Kidney (tissue), 14 donors: ENCODE results near the gene WWOX. TPM values are rescaled to one million over a fixed set of nuclear protein-coding genes. Genes with fewer than 3 reads are reported as not detected.
A peak's percentile ranks its signal among the peaks of the same experiment; 100 is the strongest.

Experiments
- DNase-seq, 5 donors: peaks; one replicate each; pipeline ENCODE4 v3.0.0-alpha.2; 2013 to 2020
- FAIRE-seq: peaks from 2 replicates; lab custom pipeline; 2012; peaks lifted over from hg19 to GRCh38; lab: Jason Lieb, UNC
- H3K27ac ChIP-seq, 2 donors: one replicate each; pipeline ENCODE4 v1.7.0; 2013; ENCODE audit warnings: low read depth in 2 of 2, low read length in 2 of 2, inconsistent platforms in 1 of 2
- H3K27me3 ChIP-seq: one replicate; pipeline ENCODE4 v1.7.1; 2013; ENCODE audit warnings: low read length, inconsistent platforms; ENCODE audit not compliant: control insufficient read depth, insufficient read depth
- H3K36me3 ChIP-seq, 3 donors: one replicate each; pipeline versions ENCODE4 v1.7.0 to v1.7.1; 2013; ENCODE audit warnings: low read length in 3 of 3, control low read depth in 1 of 3, inconsistent platforms in 1 of 3; ENCODE audit not compliant: insufficient read depth in 3 of 3, control insufficient read depth in 2 of 3
- H3K4me1 ChIP-seq, 3 donors: one replicate each; pipeline versions ENCODE4 v1.7.0 to v1.7.1; 2013; ENCODE audit warnings: low read length in 3 of 3, inconsistent platforms in 1 of 3, low read depth in 1 of 3; ENCODE audit not compliant: control insufficient read depth in 2 of 3, insufficient read depth in 2 of 3
- H3K4me3 ChIP-seq, 3 donors: one replicate each; pipeline versions ENCODE4 v1.7.0 to v1.8.1; 2013; ENCODE audit warnings: low read length in 3 of 3, control low read depth in 1 of 3, inconsistent platforms in 1 of 3
- H3K9ac ChIP-seq, 3 donors: one replicate each; pipeline versions ENCODE4 v1.7.0 to v1.7.1; 2013; ENCODE audit warnings: low read length in 3 of 3, control low read depth in 1 of 3, inconsistent platforms in 1 of 3
- H3K9me3 ChIP-seq, 3 donors: one replicate each; pipeline versions ENCODE4 v1.7.0 to v1.7.1; 2013; ENCODE audit warnings: low read length in 3 of 3, control low read depth in 1 of 3, inconsistent platforms in 1 of 3; ENCODE audit not compliant: control insufficient read depth in 2 of 3, insufficient read depth in 1 of 3
- intact Hi-C: fragments of 100-400 bp; cut with DNase I; formaldehyde crosslinking; loops from one replicate; pipeline ENCODE4 v1.11.1; 2022
- polyA plus RNA-seq: library from polyadenylated mRNA; stranded (reverse); fragments of 350-450 nt; fragmentation: Illumina TruSeq; extraction: RNeasy Lipid Tissue Mini Kit (QIAGEN cat#74804); gene quantifications from one replicate; pipeline ENCODE4 v1.2.3, GENCODE V29; 2014; ENCODE audit warnings: low read depth, low replicate concordance; ENCODE audit not compliant: insufficient read depth
- total RNA-seq: library from RNA; stranded (reverse); fragmentation: NEBNext Ultra II Directional; extraction: Animal tissue kit (Norgen Biotek cat#: 25700); gene quantifications from one replicate; pipeline ENCODE4 v1.2.1, GENCODE V29; 2021
- TF ChIP-seq, protein P1 (sequence below): IDR thresholded peaks from 3 replicates; pipeline ENCODE4 v1.5.1; 2012; ENCODE audit warnings: mild to moderate bottlenecking, moderate library complexity, borderline replicate concordance; ENCODE audit not compliant: insufficient read depth; ENCODE audit errors: extremely low read depth
- donor health status: control.
- donor health status: control.
- donor health status: control.
- donor health status: control.
- donor health status: control.
- donor health status: DM: yes; HTN: yes; CAD: no.
- donor health status: Normal renal cell carcinoma (clear cell type).

WWOX gene
- total and polyA plus RNA-seq, 2 donors from 2014 or later, result 22.5 to 30.3 TPM

DNA sequence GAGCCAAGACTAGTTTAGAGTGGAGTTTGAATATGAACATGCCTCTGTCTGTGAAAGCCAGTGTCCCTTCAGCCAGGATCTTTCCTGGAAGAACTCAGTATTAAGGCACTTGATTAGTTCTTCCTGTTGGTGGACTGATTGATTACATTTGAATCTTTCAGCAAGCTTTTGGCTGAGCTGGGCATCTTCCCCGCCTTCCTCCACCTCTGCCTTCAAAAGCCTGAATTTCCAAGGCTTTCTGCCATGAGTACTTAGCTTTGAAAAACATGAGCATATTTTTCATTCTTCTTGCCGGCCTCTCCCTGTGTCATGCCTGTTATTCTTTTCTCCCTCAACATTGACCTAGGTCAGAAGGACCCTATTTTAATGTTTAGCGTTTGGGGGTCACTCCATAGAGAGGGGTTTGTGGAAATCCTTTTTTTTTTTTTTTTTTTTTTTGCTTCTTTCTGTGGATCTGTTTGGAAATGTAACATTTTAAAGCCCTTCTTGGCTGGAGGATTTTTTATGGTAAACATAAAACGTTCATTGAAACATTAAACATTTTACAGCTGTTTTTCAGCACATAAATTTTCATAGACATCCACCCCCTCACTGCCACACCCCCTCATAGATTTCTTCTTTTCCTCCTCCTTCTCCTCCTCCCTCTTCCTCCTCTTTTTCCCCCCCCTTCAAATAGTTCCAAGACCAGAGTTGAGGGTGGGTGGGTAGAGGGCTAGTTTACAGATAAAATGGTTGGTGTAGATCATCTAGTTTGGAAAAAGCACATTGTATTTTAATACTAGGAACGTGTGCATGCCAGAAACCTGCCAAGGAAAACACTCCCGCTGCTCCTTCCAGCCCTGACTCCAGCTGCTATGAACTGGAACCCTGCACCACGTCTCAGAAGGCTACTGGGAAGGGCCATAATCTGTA is 645.9 kb downstream of the WWOX start:
- no peaks in the 10 kb centered on the region for H3K4me1 ChIP-seq
- intact Hi-C loops, result no loop called here
- FAIRE-seq (no peak), DNase-seq (peak in 3 of 5 donors; percentile 53 to 93 (median 83))
- no peaks in the 10 kb centered on the region for H3K36me3 ChIP-seq
- TF ChIP-seq, protein P1, sequence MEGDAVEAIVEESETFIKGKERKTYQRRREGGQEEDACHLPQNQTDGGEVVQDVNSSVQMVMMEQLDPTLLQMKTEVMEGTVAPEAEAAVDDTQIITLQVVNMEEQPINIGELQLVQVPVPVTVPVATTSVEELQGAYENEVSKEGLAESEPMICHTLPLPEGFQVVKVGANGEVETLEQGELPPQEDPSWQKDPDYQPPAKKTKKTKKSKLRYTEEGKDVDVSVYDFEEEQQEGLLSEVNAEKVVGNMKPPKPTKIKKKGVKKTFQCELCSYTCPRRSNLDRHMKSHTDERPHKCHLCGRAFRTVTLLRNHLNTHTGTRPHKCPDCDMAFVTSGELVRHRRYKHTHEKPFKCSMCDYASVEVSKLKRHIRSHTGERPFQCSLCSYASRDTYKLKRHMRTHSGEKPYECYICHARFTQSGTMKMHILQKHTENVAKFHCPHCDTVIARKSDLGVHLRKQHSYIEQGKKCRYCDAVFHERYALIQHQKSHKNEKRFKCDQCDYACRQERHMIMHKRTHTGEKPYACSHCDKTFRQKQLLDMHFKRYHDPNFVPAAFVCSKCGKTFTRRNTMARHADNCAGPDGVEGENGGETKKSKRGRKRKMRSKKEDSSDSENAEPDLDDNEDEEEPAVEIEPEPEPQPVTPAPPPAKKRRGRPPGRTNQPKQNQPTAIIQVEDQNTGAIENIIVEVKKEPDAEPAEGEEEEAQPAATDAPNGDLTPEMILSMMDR, result no peak
- H3K9ac ChIP-seq, result no peak overlapping the region
- no peaks in the 10 kb centered on the region for H3K9me3 ChIP-seq
- H3K4me3 ChIP-seq, result no peak overlapping the region
- no peak overlapping the region for H3K27ac ChIP-seq
- no peaks in the 10 kb centered on the region for H3K27me3 ChIP-seq

DNA sequence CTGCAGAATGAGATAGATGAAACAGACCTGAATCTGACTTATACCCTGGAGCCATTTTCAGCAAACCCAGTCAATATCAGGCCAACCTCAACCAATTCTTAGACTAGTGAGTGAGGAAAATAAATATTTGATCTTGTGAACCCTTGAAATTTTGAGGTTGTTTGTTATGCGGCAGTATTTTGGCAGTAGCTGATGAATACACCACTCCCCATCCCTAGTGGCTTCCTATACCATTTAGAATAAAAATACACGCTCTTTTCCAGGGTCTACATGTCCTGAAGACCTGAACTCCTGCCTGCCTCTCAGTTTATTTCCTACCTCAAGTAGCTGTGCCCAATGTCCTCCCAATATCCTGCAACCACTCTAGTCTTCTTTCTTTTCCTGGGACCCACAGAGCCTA is 647.3 kb downstream of the WWOX start:
- TF ChIP-seq, protein P1, result no peak
- no peak overlapping the region for H3K4me3 ChIP-seq
- H3K27ac ChIP-seq, result no peak overlapping the region
- no peaks in the 10 kb centered on the region for H3K4me1 ChIP-seq
- H3K9ac ChIP-seq, result no peak overlapping the region
- FAIRE-seq (no peak), DNase-seq (no peak)
- H3K9me3 ChIP-seq, result no peaks in the 10 kb centered on the region
- H3K27me3 ChIP-seq, result no peaks in the 10 kb centered on the region
- intact Hi-C loops, result no loop called here
- no peaks in the 10 kb centered on the region for H3K36me3 ChIP-seq

GRCh38 chr16:78748220-78748929 is 648.9 kb downstream of the WWOX start:
- FAIRE-seq (no peak), DNase-seq (peak in 4 of 5 donors; percentile 50 to 64 (median 60))
- H3K9ac ChIP-seq, result no peak overlapping the region
- no peaks in the 10 kb centered on the region for H3K9me3 ChIP-seq
- TF ChIP-seq, protein P1, result no peak
- intact Hi-C loops, result no loop called here
- H3K4me3 ChIP-seq, result no peak overlapping the region
- H3K27ac ChIP-seq, result no peak overlapping the region
- no peaks in the 10 kb centered on the region for H3K27me3 ChIP-seq
- H3K4me1 ChIP-seq, result no peaks in the 10 kb centered on the region
- H3K36me3 ChIP-seq, result no peaks in the 10 kb centered on the region
